ENCODE results near the gene LRBA. TPM values are rescaled to one million over a fixed set of nuclear protein-coding genes. Genes with fewer than 3 reads are reported as not detected.
"Not testable (repeated sequence)": the region's sequence is repeated elsewhere in the genome, so short reads cannot be mapped to it uniquely, and the experiment has no call there.

The LRBA gene
- total RNA-seq, 1 experiment from 2014 or later = 55.3 TPM

GRCh38 chr4:150923945-150924344 is 91.1 kb downstream of the LRBA start:
- DNase-seq = no peak
- H3K14ac ChIP-seq (ENCODE audit: insufficient read depth, low read length) = no peak overlapping the region
- Mint-ChIP-seq H3K27me3 (ENCODE audit: low read depth) (no peaks in the 10 kb centered on the region), H3K27ac (peak overlapping the region; percentile 25 to 83 (median 48); a peak in 3 of 7 replicates), H3K4me1 (peaks cover 2 to 6% of the 10 kb centered on the region in 2 experiments; a peak in 2 of 4 replicates), H3K9me3 (no peaks in the 10 kb centered on the region), H3K36me3 (ENCODE audit: insufficient read depth in 1 of 3, low read depth in 3 of 3) (peaks cover 7 to 22% (median 17%) of the 10 kb centered on the region in 3 experiments; a peak in 6 of 7 replicates), H3K4me3 (no peak overlapping the region)
- no peak overlapping the region for H3T11ph ChIP-seq (ENCODE audit: low read length)
- no peak overlapping the region for H2AFZ ChIP-seq (ENCODE audit: low read length)
- H3K4me2 ChIP-seq (ENCODE audit: insufficient read depth, insufficient read length, low read length) = no peak overlapping the region
- H2BK5ac ChIP-seq (ENCODE audit: insufficient read length, low read length) = no peak overlapping the region
- no peaks in the 10 kb centered on the region for H3K23me2 ChIP-seq (ENCODE audit: insufficient read length, low read depth, low read length, poor library complexity, severe bottlenecking)
- H4K91ac ChIP-seq (ENCODE audit: insufficient read length, low read depth, low read length) = no peak overlapping the region
- H3K27me3 ChIP-seq (ENCODE audit: insufficient read depth, low read length) = no peaks in the 10 kb centered on the region
- no peak overlapping the region for H2BK15ac ChIP-seq (ENCODE audit: low read depth, low read length)
- no peaks in the 10 kb centered on the region for H3K79me2 ChIP-seq (ENCODE audit: insufficient read depth, low read length)
- no peak overlapping the region for H3K9ac ChIP-seq (ENCODE audit: extremely low read depth, insufficient read length, low read length)
- no peak overlapping the region for H3K23ac ChIP-seq (ENCODE audit: insufficient read length, low read depth, low read length)
- H3K18ac ChIP-seq (ENCODE audit: insufficient read length, low read depth, low read length) = no peak overlapping the region
- H2AK5ac ChIP-seq (ENCODE audit: insufficient read length, low read length) = no peak overlapping the region
- no peaks in the 10 kb centered on the region for H3K4me1 ChIP-seq (ENCODE audit: insufficient read depth, low read length)
- no peaks in the 10 kb centered on the region for H4K20me1 ChIP-seq (ENCODE audit: control insufficient read depth, insufficient read depth, insufficient read length)
- no peak overlapping the region for H3K27ac ChIP-seq (ENCODE audit: insufficient read length, low read depth, low read length)
- TF ChIP-seq CTCF (conservative IDR thresholded peaks at IDR 0.05) = no peak
- no peak overlapping the region for H2BK12ac ChIP-seq (ENCODE audit: insufficient read length, low read depth, low read length)
- no peaks in the 10 kb centered on the region for H3K79me1 ChIP-seq (ENCODE audit: insufficient read depth, low read depth, low read length, poor library complexity, severe bottlenecking)
- H2BK120ac ChIP-seq (ENCODE audit: low read depth, low read length, poor library complexity, severe bottlenecking) = no peak overlapping the region
- H3K9me3 ChIP-seq (ENCODE audit: control insufficient read depth, low read depth, low read length) = no peaks in the 10 kb centered on the region
- no peak overlapping the region for H3K56ac ChIP-seq (ENCODE audit: insufficient read length, low read depth, low read length)
- H4K5ac ChIP-seq (ENCODE audit: insufficient read length, low read depth, low read length) = no peak overlapping the region
- no peak overlapping the region for H3K4ac ChIP-seq (ENCODE audit: low read depth, low read length)
- no peak overlapping the region for H2BK20ac ChIP-seq (ENCODE audit: low read depth, low read length, poor library complexity, severe bottlenecking)
- H4K8ac ChIP-seq (replicated peaks; ENCODE audit: insufficient read length, low read depth, low read length) = no peak overlapping the region
- no CpG with 5 or more reads among the region's 1 CpG for WGBS (ENCODE audit: extremely low coverage, insufficient read length, low lambda C conversion rate)

GRCh38 chr4:150921486-150921885 is 93.6 kb downstream of the LRBA start:
- H3K4me3 Mint-ChIP-seq; H3K56ac ChIP-seq (ENCODE audit: insufficient read length, low read depth, low read length); H3T11ph ChIP-seq (ENCODE audit: low read length); H3K4me1 Mint-ChIP-seq; H2BK12ac ChIP-seq (ENCODE audit: insufficient read length, low read depth, low read length); H3K27ac Mint-ChIP-seq; H3K9me3 Mint-ChIP-seq; H3K23ac ChIP-seq (ENCODE audit: insufficient read length, low read depth, low read length); H3K23me2 ChIP-seq (ENCODE audit: insufficient read length, low read depth, low read length, poor library complexity, severe bottlenecking); H3K27ac ChIP-seq (ENCODE audit: insufficient read length, low read depth, low read length); H2AFZ ChIP-seq (ENCODE audit: low read length); H2BK120ac ChIP-seq (ENCODE audit: low read depth, low read length, poor library complexity, severe bottlenecking); H2BK5ac ChIP-seq (ENCODE audit: insufficient read length, low read length); H3K4me2 ChIP-seq (ENCODE audit: insufficient read depth, insufficient read length, low read length); H3K79me1 ChIP-seq (ENCODE audit: insufficient read depth, low read depth, low read length, poor library complexity, severe bottlenecking); H4K8ac ChIP-seq (replicated peaks; ENCODE audit: insufficient read length, low read depth, low read length); H3K4ac ChIP-seq (ENCODE audit: low read depth, low read length); H4K5ac ChIP-seq (ENCODE audit: insufficient read length, low read depth, low read length); H2AK5ac ChIP-seq (ENCODE audit: insufficient read length, low read length); DNase-seq; H4K91ac ChIP-seq (ENCODE audit: insufficient read length, low read depth, low read length); H3K27me3 Mint-ChIP-seq (ENCODE audit: low read depth); H2BK20ac ChIP-seq (ENCODE audit: low read depth, low read length, poor library complexity, severe bottlenecking); H3K27me3 ChIP-seq (ENCODE audit: insufficient read depth, low read length); H3K14ac ChIP-seq (ENCODE audit: insufficient read depth, low read length); H3K9ac ChIP-seq (ENCODE audit: extremely low read depth, insufficient read length, low read length); H3K4me1 ChIP-seq (ENCODE audit: insufficient read depth, low read length); H3K79me2 ChIP-seq (ENCODE audit: insufficient read depth, low read length); H2BK15ac ChIP-seq (ENCODE audit: low read depth, low read length); H3K9me3 ChIP-seq (ENCODE audit: control insufficient read depth, low read depth, low read length); H3K18ac ChIP-seq (ENCODE audit: insufficient read length, low read depth, low read length); H4K20me1 ChIP-seq (ENCODE audit: control insufficient read depth, insufficient read depth, insufficient read length): not testable (repeated sequence)
- H3K36me3 Mint-ChIP-seq (ENCODE audit: insufficient read depth in 1 of 3, low read depth in 3 of 3) = peaks cover 6 to 30% (median 18%) of the 10 kb centered on the region in 3 experiments; a peak in 6 of 7 replicates
- no CpG with 5 or more reads among the region's 9 CpGs for WGBS (ENCODE audit: extremely low coverage, insufficient read length, low lambda C conversion rate)
